ENCODE results near the gene EFNA5. TPM values are rescaled to one million over a fixed set of nuclear protein-coding genes. Genes with fewer than 3 reads are reported as not detected.

EFNA5 gene
- total and polyA plus RNA-seq, 2 experiments from 2014 or later: 8.5 to 18.8 TPM

- Histone ChIP-seq H3K4me3 (no peak overlapping the region), H3K9me3 (ENCODE audit: low read depth) (no peaks in the 10 kb centered on the region), H3K27ac (no peak overlapping the region), H3K79me2 (no peaks in the 10 kb centered on the region), H3K36me3 (replicated peaks; ENCODE audit: insufficient read depth, low read depth) (no peaks in the 10 kb centered on the region), H3K4me1 (ENCODE audit: insufficient read depth) (no peaks in the 10 kb centered on the region), H3K4me2 (no peak overlapping the region), H3K27me3 (no peaks in the 10 kb centered on the region), H2AFZ (no peak overlapping the region), H3K9me2 (replicated peaks; ENCODE audit: insufficient read depth) (no peaks in the 10 kb centered on the region), H4K20me1 (ENCODE audit: insufficient read depth, poor library complexity, severe bottlenecking) (no peaks in the 10 kb centered on the region)
- DNase-seq (ENCODE audit: low spot score): no peak
- no peak for TF ChIP-seq EZH2 (IDR thresholded peaks at IDR 0.05; ENCODE audit: borderline replicate concordance)
- no peak for TF ChIP-seq CTCF (IDR thresholded peaks at IDR 0.05; ENCODE audit: poor library complexity)
- TF ChIP-seq EZH2phosphoT487 (IDR thresholded peaks at IDR 0.05; ENCODE audit: low read depth, severe bottlenecking, unreplicated experiment): no peak
Measured at GRCh38 chr5:107700481-107700880, 29.7 kb upstream of the EFNA5 start.

- Histone ChIP-seq H3K4me1 (ENCODE audit: insufficient read depth) (no peaks in the 10 kb centered on the region), H3K4me2 (no peak overlapping the region), H3K4me3 (no peak overlapping the region), H3K9me2 (replicated peaks; ENCODE audit: insufficient read depth) (no peaks in the 10 kb centered on the region), H3K27ac (no peak overlapping the region), H3K79me2 (no peaks in the 10 kb centered on the region), H3K27me3 (no peaks in the 10 kb centered on the region), H4K20me1 (ENCODE audit: insufficient read depth, poor library complexity, severe bottlenecking) (no peaks in the 10 kb centered on the region), H3K36me3 (replicated peaks; ENCODE audit: insufficient read depth, low read depth) (no peaks in the 10 kb centered on the region), H3K9me3 (ENCODE audit: low read depth) (no peaks in the 10 kb centered on the region), H2AFZ (no peak overlapping the region)
- WGBS (ENCODE audit: low lambda C conversion rate, missing lambda C conversion rate): 81% methylated on average over 1 of the region's 1 CpG
- DNase-seq (ENCODE audit: low spot score): no peak
- TF ChIP-seq EZH2 (IDR thresholded peaks at IDR 0.05; ENCODE audit: borderline replicate concordance) (no peak), CTCF (IDR thresholded peaks at IDR 0.05; ENCODE audit: poor library complexity) (no peak), EZH2phosphoT487 (IDR thresholded peaks at IDR 0.05; ENCODE audit: low read depth, severe bottlenecking, unreplicated experiment) (no peak)
Measured at GRCh38 chr5:107699425-107699824, 28.7 kb upstream of the EFNA5 start.

GRCh38 chr5:107698286-107698685 lies 27.5 kb upstream of the EFNA5 start:
- Histone ChIP-seq H2AFZ (no peak overlapping the region), H4K20me1 (ENCODE audit: insufficient read depth, poor library complexity, severe bottlenecking) (no peaks in the 10 kb centered on the region), H3K27ac (no peak overlapping the region), H3K9me2 (replicated peaks; ENCODE audit: insufficient read depth) (no peaks in the 10 kb centered on the region), H3K4me1 (ENCODE audit: insufficient read depth) (no peaks in the 10 kb centered on the region), H3K9me3 (ENCODE audit: low read depth) (no peaks in the 10 kb centered on the region), H3K36me3 (replicated peaks; ENCODE audit: insufficient read depth, low read depth) (no peaks in the 10 kb centered on the region), H3K27me3 (no peaks in the 10 kb centered on the region), H3K4me2 (no peak overlapping the region), H3K4me3 (no peak overlapping the region), H3K79me2 (no peaks in the 10 kb centered on the region)
- no peak for DNase-seq (ENCODE audit: low spot score)
- 98% methylated on average over 2 of the region's 2 CpGs for WGBS (ENCODE audit: low lambda C conversion rate, missing lambda C conversion rate)
- TF ChIP-seq CTCF (IDR thresholded peaks at IDR 0.05; ENCODE audit: poor library complexity): no peak

GRCh38 chr5:107696498-107696897 lies 25.8 kb upstream of the EFNA5 start:
- H3K4me3 ChIP-seq: no peak overlapping the region
- 93% methylated on average over 4 of the region's 4 CpGs for WGBS (ENCODE audit: low lambda C conversion rate, missing lambda C conversion rate)
- H3K4me2 ChIP-seq: no peak overlapping the region
- no peak for DNase-seq (ENCODE audit: low spot score)
- no peaks in the 10 kb centered on the region for H3K79me2 ChIP-seq
- H3K9me2 ChIP-seq (replicated peaks; ENCODE audit: insufficient read depth): no peaks in the 10 kb centered on the region
- H3K4me1 ChIP-seq (ENCODE audit: insufficient read depth): no peaks in the 10 kb centered on the region
- no peaks in the 10 kb centered on the region for H3K27me3 ChIP-seq
- no peak overlapping the region for H2AFZ ChIP-seq
- TF ChIP-seq CTCF (IDR thresholded peaks at IDR 0.05; ENCODE audit: poor library complexity): no peak
- no peak for TF ChIP-seq EZH2 (IDR thresholded peaks at IDR 0.05; ENCODE audit: borderline replicate concordance)
- no peak for TF ChIP-seq EZH2phosphoT487 (IDR thresholded peaks at IDR 0.05; ENCODE audit: low read depth, severe bottlenecking, unreplicated experiment)
- no peaks in the 10 kb centered on the region for H3K9me3 ChIP-seq (ENCODE audit: low read depth)
- H3K36me3 ChIP-seq (replicated peaks; ENCODE audit: insufficient read depth, low read depth): no peaks in the 10 kb centered on the region
- H4K20me1 ChIP-seq (ENCODE audit: insufficient read depth, poor library complexity, severe bottlenecking): no peaks in the 10 kb centered on the region
- no peak overlapping the region for H3K27ac ChIP-seq
